ENCODE data around the gene TLE2.

DNA sequence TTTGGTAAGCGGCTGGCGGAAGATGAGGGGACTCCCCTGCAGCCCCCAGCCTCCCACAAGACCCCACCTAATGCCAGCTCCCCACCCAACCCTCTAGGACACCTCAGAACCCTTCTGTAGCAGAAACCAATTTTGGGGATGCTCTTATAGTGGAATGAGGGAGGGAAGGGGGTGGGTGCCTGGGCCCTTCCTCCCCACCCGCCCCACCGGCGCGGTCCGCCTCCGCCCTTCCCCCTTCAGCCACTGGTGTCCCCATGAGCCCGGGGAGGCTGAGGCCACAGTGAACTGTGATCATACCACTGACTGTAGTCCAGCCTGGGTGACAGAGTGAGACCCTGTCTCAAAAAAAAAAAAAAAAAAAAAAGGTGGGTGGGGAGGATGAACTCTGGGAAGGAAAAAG, 35.5 kb downstream of the TLE2 start:
- TF ChIP-seq, protein P1, sequence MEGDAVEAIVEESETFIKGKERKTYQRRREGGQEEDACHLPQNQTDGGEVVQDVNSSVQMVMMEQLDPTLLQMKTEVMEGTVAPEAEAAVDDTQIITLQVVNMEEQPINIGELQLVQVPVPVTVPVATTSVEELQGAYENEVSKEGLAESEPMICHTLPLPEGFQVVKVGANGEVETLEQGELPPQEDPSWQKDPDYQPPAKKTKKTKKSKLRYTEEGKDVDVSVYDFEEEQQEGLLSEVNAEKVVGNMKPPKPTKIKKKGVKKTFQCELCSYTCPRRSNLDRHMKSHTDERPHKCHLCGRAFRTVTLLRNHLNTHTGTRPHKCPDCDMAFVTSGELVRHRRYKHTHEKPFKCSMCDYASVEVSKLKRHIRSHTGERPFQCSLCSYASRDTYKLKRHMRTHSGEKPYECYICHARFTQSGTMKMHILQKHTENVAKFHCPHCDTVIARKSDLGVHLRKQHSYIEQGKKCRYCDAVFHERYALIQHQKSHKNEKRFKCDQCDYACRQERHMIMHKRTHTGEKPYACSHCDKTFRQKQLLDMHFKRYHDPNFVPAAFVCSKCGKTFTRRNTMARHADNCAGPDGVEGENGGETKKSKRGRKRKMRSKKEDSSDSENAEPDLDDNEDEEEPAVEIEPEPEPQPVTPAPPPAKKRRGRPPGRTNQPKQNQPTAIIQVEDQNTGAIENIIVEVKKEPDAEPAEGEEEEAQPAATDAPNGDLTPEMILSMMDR (optimal IDR thresholded peaks at IDR 0.05 in 1 of 3, IDR thresholded peaks at IDR 0.05 in 1 of 3, conservative IDR thresholded peaks at IDR 0.05 in 1 of 3; ENCODE audit: extremely low read depth in 1 of 3, insufficient read depth in 2 of 3, low read length in 3 of 3), result no peak
- TF ChIP-seq EZH2 (IDR thresholded peaks at IDR 0.05; ENCODE audit: low read length), result no peak

All from keratinocyte (primary cell).